ENCODE data around the gene HNRNPD. TPM values are rescaled to one million over a fixed set of nuclear protein-coding genes. Genes with fewer than 3 reads are reported as not detected.

HNRNPD gene
- total RNA-seq, 1 experiment from 2014 or later: 580 TPM

DNA sequence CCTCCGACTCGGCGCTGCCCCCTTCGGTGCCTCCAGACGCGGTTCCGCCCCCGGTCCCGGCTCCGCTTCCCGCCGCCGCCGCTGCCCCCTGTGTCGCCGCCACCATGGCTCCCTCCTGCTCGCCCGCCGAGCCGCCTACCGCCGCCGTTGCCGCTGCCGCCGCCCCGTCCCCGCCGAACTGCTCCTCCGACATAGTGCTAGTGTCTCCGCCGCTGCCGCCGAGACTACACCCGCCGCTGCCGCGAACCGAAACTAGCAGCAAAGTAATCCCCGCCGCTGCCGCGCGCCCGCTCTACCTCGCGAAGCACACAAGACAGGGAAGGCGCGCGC lies 340 bp downstream of the HNRNPD start:
- Mint-ChIP-seq H3K27me3 (ENCODE audit: low read depth) (no peaks in the 10 kb centered on the region), H3K27ac (peak overlapping the region; percentile 100), H3K4me3 (peak overlapping the region; percentile 98), H3K36me3 (peaks cover 48% of the 10 kb centered on the region), H3K9me3 (0 out of 2 replicates have a peak, but pooled peaks cover 2% of the 10 kb centered on the region), H3K4me1 (peaks cover 39% of the 10 kb centered on the region)
- ChIA-PET CTCF (interaction anchor here (1.0 to 1.4 kb wide), 2 partner anchors 56 to 88 kb away, joined by 9 to 13 read pairs; no protein-coding TSS in a partner anchor), POLR2A (interaction anchor here (0.6 to 3.5 kb wide), 10 partner anchors 8 to 425 kb away, joined by 3 to 68 read pairs (median 4); partner anchors contain the start of genes HNRNPDL and SCD5)
- ATAC-seq (no peak), DNase-seq (ENCODE audit: low spot score) (peak; percentile 45)
- TF ChIP-seq ATF3 (CRISPR knock-in tag; conservative IDR thresholded peaks at IDR 0.05) (no peak), NR2C2 (CRISPR knock-in tag; IDR thresholded peaks at IDR 0.05) (no peak), HMGA2 (CRISPR knock-in tag; IDR thresholded peaks at IDR 0.05) (no peak), FOXK1 (CRISPR knock-in tag; IDR thresholded peaks at IDR 0.05) (0 out of 2 replicates have a peak, but pooled peaks have one; percentile 5), ZBTB43 (CRISPR knock-in tag; IDR thresholded peaks at IDR 0.05) (no peak), NFATC4 (CRISPR knock-in tag; IDR thresholded peaks at IDR 0.05) (peak; percentile 67; the same call in 1 of the 2 replicates), JUN (CRISPR knock-in tag; IDR thresholded peaks at IDR 0.05) (peak; percentile 74; the same call in 1 of the 2 replicates), OVOL2 (CRISPR knock-in tag; IDR thresholded peaks at IDR 0.05; ENCODE audit: borderline replicate concordance) (no peak), GRHL2 (CRISPR knock-in tag; IDR thresholded peaks at IDR 0.05; ENCODE audit: insufficient replicate concordance, severe bottlenecking) (no peak), SMAD4 (CRISPR knock-in tag; IDR thresholded peaks at IDR 0.05) (0 out of 2 replicates have a peak, but pooled peaks have one; percentile 18), ZNF263 (CRISPR knock-in tag; IDR thresholded peaks at IDR 0.05; ENCODE audit: low read depth) (no peak), TP53 (CRISPR knock-in tag; IDR thresholded peaks at IDR 0.05) (no peak), ZSCAN18 (CRISPR knock-in tag; IDR thresholded peaks at IDR 0.05) (no peak), NFYB (CRISPR knock-in tag; conservative IDR thresholded peaks at IDR 0.05; ENCODE audit: low read depth) (no peak), NFE2L1 (CRISPR knock-in tag; IDR thresholded peaks at IDR 0.05) (no peak), SOX15 (CRISPR knock-in tag; IDR thresholded peaks at IDR 0.05) (no peak)
- TF ChIP-seq, protein P1, sequence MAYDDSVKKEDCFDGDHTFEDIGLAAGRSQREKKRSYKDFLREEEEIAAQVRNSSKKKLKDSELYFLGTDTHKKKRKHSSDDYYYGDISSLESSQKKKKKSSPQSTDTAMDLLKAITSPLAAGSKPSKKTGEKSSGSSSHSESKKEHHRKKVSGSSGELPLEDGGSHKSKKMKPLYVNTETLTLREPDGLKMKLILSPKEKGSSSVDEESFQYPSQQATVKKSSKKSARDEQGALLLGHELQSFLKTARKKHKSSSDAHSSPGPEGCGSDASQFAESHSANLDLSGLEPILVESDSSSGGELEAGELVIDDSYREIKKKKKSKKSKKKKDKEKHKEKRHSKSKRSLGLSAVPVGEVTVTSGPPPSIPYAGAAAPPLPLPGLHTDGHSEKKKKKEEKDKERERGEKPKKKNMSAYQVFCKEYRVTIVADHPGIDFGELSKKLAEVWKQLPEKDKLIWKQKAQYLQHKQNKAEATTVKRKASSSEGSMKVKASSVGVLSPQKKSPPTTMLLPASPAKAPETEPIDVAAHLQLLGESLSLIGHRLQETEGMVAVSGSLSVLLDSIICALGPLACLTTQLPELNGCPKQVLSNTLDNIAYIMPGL (CRISPR knock-in tag; IDR thresholded peaks at IDR 0.05): 0 out of 2 replicates have a peak, but pooled peaks have one; percentile 5
- TF ChIP-seq, protein P2, sequence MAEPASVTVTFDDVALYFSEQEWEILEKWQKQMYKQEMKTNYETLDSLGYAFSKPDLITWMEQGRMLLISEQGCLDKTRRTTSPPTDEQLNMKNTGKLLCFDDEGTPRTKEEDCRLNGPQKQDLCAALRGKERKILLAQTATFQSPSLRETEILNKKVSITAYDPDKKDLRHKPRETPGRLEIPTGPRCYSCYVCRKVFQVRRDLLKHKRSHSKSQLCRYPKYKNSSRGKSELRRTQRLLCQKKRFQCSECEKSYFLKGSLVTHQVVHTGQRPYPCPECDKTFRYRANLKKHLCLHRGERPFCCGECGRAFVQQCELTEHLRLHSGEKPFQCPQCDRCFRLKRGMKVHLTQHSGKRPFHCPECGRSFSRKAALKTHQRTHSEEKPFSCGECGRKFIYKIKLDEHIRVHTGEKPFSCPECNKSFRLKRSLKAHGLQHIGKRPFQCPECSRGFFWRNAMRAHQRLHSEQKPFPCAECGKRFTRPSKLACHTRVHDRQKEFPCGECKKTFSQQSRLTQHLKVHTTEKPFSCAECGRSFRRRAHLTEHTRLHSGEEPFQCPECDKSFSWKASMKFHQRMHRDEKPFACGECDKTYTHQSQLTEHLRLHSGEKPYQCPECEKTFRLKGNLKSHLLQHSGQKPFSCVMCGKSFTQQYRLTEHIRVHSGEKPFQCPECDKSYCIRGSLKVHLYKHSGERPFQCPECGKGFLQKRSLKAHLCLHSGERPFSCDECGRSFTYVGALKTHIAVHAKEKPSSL (CRISPR knock-in tag; conservative IDR thresholded peaks at IDR 0.05): no peak
- TF ChIP-seq, protein P3, sequence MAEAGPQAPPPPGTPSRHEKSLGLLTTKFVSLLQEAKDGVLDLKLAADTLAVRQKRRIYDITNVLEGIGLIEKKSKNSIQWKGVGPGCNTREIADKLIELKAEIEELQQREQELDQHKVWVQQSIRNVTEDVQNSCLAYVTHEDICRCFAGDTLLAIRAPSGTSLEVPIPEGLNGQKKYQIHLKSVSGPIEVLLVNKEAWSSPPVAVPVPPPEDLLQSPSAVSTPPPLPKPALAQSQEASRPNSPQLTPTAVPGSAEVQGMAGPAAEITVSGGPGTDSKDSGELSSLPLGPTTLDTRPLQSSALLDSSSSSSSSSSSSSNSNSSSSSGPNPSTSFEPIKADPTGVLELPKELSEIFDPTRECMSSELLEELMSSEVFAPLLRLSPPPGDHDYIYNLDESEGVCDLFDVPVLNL (CRISPR knock-in tag; IDR thresholded peaks at IDR 0.05; ENCODE audit: borderline replicate concordance, low read depth): peak; percentile 75; the same call in 1 of the 2 replicates
- TF ChIP-seq, protein P4, sequence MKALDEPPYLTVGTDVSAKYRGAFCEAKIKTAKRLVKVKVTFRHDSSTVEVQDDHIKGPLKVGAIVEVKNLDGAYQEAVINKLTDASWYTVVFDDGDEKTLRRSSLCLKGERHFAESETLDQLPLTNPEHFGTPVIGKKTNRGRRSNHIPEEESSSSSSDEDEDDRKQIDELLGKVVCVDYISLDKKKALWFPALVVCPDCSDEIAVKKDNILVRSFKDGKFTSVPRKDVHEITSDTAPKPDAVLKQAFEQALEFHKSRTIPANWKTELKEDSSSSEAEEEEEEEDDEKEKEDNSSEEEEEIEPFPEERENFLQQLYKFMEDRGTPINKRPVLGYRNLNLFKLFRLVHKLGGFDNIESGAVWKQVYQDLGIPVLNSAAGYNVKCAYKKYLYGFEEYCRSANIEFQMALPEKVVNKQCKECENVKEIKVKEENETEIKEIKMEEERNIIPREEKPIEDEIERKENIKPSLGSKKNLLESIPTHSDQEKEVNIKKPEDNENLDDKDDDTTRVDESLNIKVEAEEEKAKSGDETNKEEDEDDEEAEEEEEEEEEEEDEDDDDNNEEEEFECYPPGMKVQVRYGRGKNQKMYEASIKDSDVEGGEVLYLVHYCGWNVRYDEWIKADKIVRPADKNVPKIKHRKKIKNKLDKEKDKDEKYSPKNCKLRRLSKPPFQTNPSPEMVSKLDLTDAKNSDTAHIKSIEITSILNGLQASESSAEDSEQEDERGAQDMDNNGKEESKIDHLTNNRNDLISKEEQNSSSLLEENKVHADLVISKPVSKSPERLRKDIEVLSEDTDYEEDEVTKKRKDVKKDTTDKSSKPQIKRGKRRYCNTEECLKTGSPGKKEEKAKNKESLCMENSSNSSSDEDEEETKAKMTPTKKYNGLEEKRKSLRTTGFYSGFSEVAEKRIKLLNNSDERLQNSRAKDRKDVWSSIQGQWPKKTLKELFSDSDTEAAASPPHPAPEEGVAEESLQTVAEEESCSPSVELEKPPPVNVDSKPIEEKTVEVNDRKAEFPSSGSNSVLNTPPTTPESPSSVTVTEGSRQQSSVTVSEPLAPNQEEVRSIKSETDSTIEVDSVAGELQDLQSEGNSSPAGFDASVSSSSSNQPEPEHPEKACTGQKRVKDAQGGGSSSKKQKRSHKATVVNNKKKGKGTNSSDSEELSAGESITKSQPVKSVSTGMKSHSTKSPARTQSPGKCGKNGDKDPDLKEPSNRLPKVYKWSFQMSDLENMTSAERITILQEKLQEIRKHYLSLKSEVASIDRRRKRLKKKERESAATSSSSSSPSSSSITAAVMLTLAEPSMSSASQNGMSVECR (CRISPR knock-in tag; IDR thresholded peaks at IDR 0.05; ENCODE audit: borderline replicate concordance): peak; percentile 68; the same call in 1 of the 2 replicates
- TF ChIP-seq, protein P5, sequence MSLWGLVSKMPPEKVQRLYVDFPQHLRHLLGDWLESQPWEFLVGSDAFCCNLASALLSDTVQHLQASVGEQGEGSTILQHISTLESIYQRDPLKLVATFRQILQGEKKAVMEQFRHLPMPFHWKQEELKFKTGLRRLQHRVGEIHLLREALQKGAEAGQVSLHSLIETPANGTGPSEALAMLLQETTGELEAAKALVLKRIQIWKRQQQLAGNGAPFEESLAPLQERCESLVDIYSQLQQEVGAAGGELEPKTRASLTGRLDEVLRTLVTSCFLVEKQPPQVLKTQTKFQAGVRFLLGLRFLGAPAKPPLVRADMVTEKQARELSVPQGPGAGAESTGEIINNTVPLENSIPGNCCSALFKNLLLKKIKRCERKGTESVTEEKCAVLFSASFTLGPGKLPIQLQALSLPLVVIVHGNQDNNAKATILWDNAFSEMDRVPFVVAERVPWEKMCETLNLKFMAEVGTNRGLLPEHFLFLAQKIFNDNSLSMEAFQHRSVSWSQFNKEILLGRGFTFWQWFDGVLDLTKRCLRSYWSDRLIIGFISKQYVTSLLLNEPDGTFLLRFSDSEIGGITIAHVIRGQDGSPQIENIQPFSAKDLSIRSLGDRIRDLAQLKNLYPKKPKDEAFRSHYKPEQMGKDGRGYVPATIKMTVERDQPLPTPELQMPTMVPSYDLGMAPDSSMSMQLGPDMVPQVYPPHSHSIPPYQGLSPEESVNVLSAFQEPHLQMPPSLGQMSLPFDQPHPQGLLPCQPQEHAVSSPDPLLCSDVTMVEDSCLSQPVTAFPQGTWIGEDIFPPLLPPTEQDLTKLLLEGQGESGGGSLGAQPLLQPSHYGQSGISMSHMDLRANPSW (CRISPR knock-in tag; conservative IDR thresholded peaks at IDR 0.05; ENCODE audit: low read depth): no peak
- TF ChIP-seq, protein P6, sequence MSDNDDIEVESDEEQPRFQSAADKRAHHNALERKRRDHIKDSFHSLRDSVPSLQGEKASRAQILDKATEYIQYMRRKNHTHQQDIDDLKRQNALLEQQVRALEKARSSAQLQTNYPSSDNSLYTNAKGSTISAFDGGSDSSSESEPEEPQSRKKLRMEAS (CRISPR knock-in tag; IDR thresholded peaks at IDR 0.05): no peak

Data from WTC11 (cell line).